ENCODE measurements around the gene SKP2.

GRCh38 chr5:36217988-36218387, 66.1 kb downstream of the SKP2 start:
- no peak for TF ChIP-seq POLR2A (IDR thresholded peaks at IDR 0.05)
- TF ChIP-seq CTCF (IDR thresholded peaks at IDR 0.05 in 4 of 5, conservative IDR thresholded peaks at IDR 0.05 in 1 of 5), result no peak

All from gastrocnemius medialis (tissue), 4 donors.